ENCODE data around the gene ETV4. TPM values are rescaled to one million over a fixed set of nuclear protein-coding genes. Genes with fewer than 3 reads are reported as not detected.

ETV4 gene
- total RNA-seq, 4 donors from 2014 or later, result 3.7 to 11.1 (median 6.9) TPM

- intact Hi-C loops (cut with DNase I), result loop anchor here (2.0 kb wide), 1 partner anchor 89 kb away; no protein-coding TSS in a partner anchor
- DNase-seq, result peak; percentile 88
- TF ChIP-seq POLR2A (IDR thresholded peaks at IDR 0.05), result peak in 1 of 4 donors; percentile 65
- TF ChIP-seq CTCF (IDR thresholded peaks at IDR 0.05), result peak; percentile 98 to 100 (median 100)
- Histone ChIP-seq H3K9me3 (no peaks in the 10 kb centered on the region), H3K27ac (peak within 1 kb of the TSS; percentile 84 to 89 (median 87)), H3K36me3 (no peaks in the 10 kb centered on the region), H3K4me1 (peaks cover 12 to 44% (median 20%) of the 10 kb centered on the region in 3 donors), H3K4me3 (peak within 1 kb of the TSS; percentile 65 to 83 (median 74)), H3K27me3 (no peaks in the 10 kb centered on the region)
- 0 to 3% methylated on average over 8 to 36 of the region's 51 CpGs for WGBS, 2 donors
These were observed 62.2 kb downstream of the ETV4 start, which contains the start of gene DHX8 for GRCh38 chr17:43483674-43484551. TSS of gene DHX8 (plus strand) at chr17:43483975. CDS start at chr17:43484038, 63 bp downstream.

- Histone ChIP-seq H3K4me1 (peaks cover 12 to 39% (median 20%) of the 10 kb centered on the region in 3 donors), H3K27me3 (no peaks in the 10 kb centered on the region), H3K27ac (peak overlapping the region in 3 of 4 donors; percentile 84 to 89 (median 84)), H3K9me3 (no peaks in the 10 kb centered on the region), H3K4me3 (no peak overlapping the region), H3K36me3 (no peaks in the 10 kb centered on the region)
- 77 to 84% methylated on average over 8 to 11 of the region's 11 CpGs for WGBS, 2 donors
- DNase-seq, result no peak
- no peak for TF ChIP-seq CTCF (IDR thresholded peaks at IDR 0.05)
- TF ChIP-seq POLR2A (IDR thresholded peaks at IDR 0.05), result no peak
- intact Hi-C loops (cut with DNase I), result loop anchor here (2.0 kb wide), 1 partner anchor 88 kb away; no protein-coding TSS in a partner anchor
These were observed 63.8 kb downstream of the ETV4 start for GRCh38 chr17:43482103-43483012.

GRCh38 chr17:43479948-43480347 is 66.2 kb downstream of the ETV4 start:
- 97 to 100% methylated on average over 3 of the region's 3 CpGs for WGBS, 2 donors
- Histone ChIP-seq H3K4me3 (no peak overlapping the region), H3K36me3 (no peaks in the 10 kb centered on the region), H3K9me3 (no peaks in the 10 kb centered on the region), H3K4me1 (peaks cover 9 to 17% (median 11%) of the 10 kb centered on the region in 3 donors), H3K27me3 (no peaks in the 10 kb centered on the region), H3K27ac (no peak overlapping the region)
- DNase-seq, result no peak
- intact Hi-C loops (cut with DNase I), result no loop called here
- TF ChIP-seq POLR2A (IDR thresholded peaks at IDR 0.05) (no peak), CTCF (IDR thresholded peaks at IDR 0.05) (no peak)

Other genes starting within 250 kb of the ETV4 start
- gene ARL4D, start 147.3 kb downstream of the ETV4 start, total RNA-seq, result 10 to 100 TPM; 54.2 to 94.1 (median 61.5) TPM
- gene DHX8, start 62.4 kb downstream of the ETV4 start, total RNA-seq, result 10 to 100 TPM; 28.1 to 32.3 (median 31.0) TPM
- gene MEOX1, start 115.6 kb upstream of the ETV4 start, total RNA-seq, result 1 to 10 TPM in 2 of 4 donors, under 1 TPM in 2; 0.64 to 6.1 (median 2.7) TPM
- gene SOST, start 212.5 kb upstream of the ETV4 start, total RNA-seq, result under 1 TPM in 1 of 4 donors, not detected in 3; 0.49 TPM
- 10 to 100 TPM; 33.7 to 58.4 (median 36.8) TPM for gene DUSP3, start 232.6 kb upstream of the ETV4 start, total RNA-seq
- under 1 TPM in 1 of 4 donors, not detected in 3; 0.13 TPM for gene CFAP97D1, start 234.1 kb upstream of the ETV4 start, total RNA-seq

All from esophagus squamous epithelium (tissue), 5 donors.